Ecto neural progenitor cell (in vitro differentiated cells): ENCODE data around the gene KRTAP5-5.
A peak's percentile ranks its signal among the peaks of the same experiment; 100 is the strongest.
"Not testable (repeated sequence)": the region's sequence is repeated elsewhere in the genome, so short reads cannot be mapped to it uniquely, and the experiment has no call there.

Source experiments
- DNase-seq: peaks from one replicate; pipeline ENCODE4 v3.0.0-alpha.2; 2018; ENCODE audit warnings: low spot score

KRTAP5-5 gene

DNA sequence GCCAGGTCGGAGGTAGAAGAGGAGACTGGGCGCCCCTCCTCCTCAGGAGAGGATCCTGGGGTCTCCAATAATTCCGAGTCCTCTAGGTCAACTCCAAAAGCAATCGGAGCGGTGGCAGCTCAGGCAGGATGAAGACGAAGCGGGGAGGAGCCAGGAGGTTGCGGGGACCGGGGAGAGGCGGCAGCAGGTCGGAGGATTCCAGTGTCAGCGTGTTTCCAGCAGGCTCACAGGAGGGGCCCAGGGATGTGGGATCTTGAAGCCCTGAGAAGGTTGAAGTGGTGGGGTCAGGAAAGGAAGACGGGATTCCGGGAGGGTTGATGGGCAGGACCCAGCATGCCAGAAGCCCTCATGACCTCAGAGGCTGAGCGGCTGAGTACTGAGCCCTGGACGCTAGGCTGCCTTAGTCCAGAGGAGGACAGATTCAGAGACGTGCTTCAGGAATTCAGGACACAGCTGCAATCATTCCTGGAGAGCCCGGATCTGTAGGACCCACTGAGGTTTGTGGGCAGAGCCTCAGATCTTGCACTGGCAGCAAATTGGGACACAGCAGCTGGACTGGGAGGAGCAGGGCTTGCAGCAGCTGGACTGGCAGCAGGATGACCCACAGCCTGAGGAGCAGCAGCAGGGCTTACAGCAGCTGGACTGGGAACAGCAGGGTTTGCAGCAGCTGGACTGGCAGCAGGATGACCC, 22.3 kb upstream of the KRTAP5-5 start:
- not testable (repeated sequence) for DNase-seq

DNA sequence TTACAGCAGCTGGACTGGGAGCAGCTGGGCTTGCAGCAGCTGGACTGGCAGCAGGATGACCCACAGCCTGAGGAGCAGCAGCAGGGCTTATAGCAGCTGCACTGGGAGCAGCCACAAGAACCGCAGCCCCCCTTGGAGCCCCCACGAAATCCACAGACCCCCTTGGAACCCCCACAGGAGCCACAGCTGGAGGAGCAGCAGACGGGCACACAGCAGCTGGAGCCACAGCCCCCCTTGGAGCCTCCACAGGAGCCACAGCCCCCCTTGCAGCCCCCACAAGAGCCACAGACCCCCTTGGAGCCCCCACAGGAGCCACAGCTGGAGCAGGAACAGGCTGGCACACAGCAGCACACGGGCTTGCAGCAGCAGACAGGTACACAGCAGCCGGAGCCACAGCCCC, 21.7 kb upstream of the KRTAP5-5 start:
- not testable (repeated sequence) for DNase-seq

DNA sequence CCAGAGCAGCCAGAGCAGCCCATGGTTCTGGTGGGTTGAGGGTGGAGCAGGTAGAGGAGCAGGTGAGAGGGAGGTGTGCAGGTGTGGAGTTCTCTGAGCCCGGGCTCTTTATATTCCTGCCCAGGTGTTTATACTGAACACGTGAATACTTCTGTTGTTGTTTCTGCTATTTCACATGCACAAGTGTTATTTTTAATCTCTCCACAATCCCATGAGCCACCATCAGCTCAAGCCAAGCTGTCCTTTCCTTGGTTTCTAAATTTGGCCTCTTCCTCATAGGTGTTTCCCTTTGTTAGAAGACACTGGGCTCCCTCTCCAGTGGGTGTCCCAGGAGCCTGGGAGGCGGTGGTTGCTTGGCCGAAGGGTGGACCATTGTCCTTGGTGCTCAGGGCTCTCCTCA, 21.2 kb upstream of the KRTAP5-5 start, which contains the start of gene KRTAP5-3:
KRTAP5-3 (minus strand) TSS at position 101 of the 400 bp plus-strand sequence; CDS start at position 23, 78 bp downstream.
- no peak for DNase-seq

DNA sequence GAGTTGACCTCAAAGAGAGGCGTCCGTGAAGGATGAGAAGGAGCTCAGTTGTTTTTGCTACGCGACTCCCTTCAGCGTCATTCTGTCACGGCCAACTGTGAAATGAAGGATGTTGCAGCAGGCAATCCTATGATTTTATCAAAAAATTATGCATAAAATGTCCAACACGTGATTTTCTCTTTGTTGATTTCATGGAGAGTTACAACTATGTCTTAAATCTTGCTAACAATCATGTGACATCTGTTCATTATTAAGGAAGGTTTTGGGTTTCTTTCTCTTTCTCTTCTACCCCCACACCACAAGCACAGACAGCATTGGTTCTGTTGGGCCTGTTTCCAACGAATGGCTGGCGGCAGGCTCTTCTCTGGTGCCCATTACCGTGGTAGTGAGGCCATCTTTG, 11.3 kb upstream of the KRTAP5-5 start:
- DNase-seq: no peak

DNA sequence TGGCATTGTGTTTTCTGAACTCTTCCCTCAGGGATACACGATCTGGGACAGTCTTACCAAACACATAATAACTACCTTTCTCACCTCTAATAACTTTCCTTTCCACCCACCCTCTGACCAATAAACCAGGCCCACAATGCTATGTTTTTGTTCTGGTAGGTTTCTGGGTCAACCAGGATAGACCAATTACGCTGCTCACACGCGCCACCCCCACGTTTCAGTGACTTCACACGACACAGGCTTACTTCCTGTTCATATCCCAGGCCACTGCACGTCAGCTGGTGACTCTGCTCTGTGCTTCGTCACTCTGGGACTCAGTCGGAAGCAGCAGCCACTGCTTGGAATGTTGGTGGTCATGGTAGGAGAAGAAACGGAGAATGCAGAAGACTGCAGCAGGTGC, 10.1 kb upstream of the KRTAP5-5 start:
- DNase-seq: no peak

DNA sequence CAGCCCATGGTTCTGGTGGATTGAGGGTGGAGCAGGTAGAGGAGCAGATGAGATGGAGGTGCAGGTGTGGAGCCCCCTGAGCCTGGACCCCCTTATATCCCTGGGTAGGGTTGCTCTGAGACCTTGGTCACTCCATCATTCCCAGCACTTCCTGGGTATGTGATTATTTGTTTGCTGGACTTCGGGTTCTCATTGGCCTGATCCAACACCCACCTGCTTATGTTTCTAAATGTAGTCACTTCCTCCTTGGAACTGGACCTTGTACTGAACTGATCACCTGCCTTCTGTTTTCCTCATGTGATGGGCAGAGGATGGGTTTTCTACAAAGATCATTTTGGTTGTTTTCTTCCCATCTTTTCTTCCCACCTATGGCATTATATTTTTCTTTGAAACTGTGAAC, 7.5 kb upstream of the KRTAP5-5 start, which contains the start of gene KRTAP5-4:
KRTAP5-4 (minus strand) TSS at position 53 of the 400 bp plus-strand sequence; CDS start at position 8, 45 bp downstream.
- no peak for DNase-seq

DNA sequence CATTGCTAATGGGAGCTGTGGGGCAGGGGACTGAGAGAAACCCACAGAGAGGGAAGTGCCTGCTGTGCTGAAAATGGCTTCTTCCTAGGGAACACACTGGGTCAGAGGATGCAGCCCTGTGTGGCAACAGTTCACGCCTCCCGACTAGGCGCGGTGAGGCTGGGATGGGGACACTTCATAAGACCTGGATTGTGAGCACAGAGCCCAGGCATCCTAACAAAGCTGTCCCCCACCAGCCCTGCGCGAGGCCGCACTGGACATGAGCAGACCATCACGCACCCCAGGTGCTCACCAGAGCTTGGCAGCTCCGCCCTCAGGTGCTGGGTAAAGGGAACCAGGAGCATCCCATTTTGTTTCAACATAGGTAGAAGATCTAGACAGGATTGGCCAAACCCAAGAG, 5.9 kb upstream of the KRTAP5-5 start:
- no peak for DNase-seq

DNA sequence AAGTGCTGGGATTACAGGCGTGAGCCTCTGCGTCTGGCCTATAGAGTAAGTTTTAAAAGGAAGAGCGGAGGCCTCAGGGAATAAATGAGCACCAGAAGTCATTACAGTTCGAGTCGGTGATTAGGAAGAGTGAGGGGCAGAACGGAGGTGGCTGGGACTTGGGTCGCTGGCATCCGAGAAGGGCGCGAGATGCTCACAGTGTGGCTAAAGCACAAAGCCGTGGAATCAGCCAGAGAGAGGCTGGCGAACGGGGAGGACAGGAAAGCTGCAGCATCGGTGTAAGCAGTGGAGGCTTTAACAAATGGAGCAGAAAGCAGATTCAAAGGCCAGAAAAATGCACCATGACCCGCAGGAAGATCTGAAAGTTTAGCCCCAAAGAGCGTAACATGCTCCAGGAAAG, 5.0 kb upstream of the KRTAP5-5 start:
- no peak for DNase-seq

DNA sequence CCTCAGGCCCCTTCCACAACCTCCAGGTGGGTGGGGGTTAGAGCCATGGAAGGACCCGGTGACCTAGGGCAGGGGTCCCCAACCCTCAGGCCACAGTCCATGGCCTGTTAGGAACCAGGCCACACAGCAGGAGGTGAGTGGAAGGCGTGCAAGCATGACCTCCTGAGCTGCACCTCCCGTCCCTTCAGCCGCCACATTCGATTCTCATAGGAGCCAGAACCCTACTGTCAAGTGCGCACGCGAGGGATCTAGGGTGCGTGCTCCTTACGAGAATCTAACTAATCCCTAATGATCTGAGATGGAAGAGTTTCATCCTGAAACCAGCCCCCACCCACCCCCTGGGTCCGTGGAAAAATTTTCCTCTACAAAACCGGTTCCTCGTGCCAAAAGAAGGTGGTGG, 4.0 kb upstream of the KRTAP5-5 start:
- DNase-seq: no peak

DNA sequence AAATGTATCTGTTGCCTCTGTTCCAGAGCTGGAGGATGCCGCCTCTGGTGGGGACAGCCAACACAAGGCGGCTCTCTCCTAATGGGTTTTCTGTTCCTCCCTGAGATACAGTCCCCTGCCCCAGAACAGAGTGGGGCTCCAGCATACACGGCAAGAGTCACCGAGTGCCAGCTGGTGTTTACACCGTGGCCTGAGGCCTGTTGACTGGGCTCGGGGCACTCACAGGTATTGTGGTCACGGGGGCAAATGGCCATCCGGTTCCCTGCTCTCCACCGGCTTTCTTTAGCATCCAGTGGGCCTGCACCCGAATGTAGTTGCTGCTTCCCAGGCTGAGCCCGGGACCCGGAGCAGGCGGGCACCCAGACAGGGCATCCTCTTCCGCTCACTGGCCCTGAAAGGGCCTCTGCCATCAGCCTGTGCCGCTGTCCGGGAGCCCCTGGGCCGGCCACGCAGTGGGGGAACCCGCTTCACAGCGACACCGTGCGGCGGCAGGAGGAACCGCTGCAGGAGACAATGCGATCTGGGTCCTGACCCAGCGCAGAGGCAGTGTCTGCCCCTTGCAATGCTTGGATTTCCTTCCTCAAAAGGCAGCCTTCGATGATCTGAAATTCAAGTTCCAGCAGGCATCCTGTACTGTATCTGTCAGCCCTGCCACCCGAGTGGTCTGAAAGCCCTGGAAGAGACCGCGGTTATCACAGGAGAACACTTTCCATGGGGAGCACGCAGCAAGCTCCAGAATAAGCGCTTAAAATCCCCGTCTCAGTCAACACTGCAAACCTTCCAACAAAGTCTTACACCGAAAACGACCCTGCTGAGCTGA, 859 bp upstream of the KRTAP5-5 start:
- peak; percentile 85 for DNase-seq

DNA sequence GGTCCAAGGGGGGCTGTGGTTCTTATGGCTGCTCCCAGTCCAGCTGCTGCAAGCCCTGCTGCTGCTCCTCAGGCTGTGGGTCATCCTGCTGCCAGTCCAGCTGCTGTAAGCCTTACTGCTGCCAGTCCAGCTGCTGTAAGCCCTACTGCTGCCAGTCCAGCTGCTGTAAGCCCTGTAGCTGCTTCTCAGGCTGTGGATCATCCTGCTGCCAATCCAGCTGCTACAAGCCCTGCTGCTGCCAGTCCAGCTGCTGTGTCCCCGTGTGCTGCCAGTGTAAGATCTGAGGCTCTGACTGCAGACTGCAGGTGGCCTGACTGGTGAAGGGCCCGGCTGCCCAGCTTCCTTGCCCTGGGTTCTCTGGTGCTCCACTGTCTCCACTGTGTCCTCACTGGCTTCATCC, 696 bp downstream of the KRTAP5-5 start:
- DNase-seq: no peak

DNA sequence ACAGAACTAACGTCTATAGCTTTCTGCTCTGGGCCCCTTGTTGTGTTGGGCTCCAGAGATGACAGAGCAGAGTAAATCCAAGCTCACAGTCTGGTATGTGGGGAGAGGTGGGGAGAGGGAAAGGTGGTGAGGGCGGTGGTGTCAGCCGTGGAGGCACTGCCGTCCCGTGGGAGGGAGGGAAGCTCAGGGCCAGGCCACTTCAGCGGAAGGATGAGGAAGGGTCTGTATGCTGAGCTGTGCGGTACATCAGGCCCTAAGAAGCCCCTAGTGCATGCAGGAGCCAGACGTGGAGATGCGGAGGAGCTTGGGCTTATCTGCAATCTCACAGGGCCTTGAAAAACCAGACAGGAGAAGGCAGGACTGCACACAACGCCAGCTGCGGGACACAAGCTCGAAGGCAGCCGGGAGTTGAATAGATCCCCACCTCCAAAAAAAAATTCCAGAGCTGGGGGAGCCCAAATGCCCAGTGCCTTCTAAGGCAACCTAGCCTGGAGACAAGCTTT, 1.5 kb downstream of the KRTAP5-5 start:
- DNase-seq: no peak

DNA sequence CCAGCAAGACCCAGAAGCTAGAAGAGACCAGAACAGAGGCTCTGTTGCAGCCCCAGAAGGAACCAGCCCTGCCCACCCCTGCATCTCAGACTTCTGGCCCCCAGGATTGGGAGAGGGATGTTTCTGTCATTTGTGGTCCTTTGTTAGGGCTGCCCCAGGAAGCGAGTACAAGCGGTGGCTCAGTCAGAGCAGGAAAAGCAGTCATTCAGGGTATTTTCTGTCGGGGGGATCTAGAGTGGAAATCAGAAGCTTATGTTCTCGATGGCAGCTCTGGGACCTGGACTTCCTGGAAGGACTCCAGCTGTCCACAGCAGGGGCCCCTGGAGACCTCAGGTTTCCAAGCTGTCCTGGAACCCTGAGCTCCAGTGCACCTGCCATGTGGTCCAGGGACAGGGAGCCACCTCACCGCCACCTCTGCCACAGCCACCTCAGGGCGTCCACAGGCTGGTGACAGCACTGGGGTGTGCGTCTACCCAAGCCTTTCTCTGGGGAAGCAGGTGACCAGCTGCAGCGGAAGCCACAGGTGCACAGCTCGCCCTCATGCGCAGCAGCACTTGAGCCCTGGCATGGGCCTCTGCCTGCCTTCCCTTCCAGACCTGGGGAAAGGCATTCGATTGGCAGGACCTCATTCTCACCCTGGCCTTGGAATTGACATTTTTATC, 2.6 kb downstream of the KRTAP5-5 start:
- DNase-seq: no peak

DNA sequence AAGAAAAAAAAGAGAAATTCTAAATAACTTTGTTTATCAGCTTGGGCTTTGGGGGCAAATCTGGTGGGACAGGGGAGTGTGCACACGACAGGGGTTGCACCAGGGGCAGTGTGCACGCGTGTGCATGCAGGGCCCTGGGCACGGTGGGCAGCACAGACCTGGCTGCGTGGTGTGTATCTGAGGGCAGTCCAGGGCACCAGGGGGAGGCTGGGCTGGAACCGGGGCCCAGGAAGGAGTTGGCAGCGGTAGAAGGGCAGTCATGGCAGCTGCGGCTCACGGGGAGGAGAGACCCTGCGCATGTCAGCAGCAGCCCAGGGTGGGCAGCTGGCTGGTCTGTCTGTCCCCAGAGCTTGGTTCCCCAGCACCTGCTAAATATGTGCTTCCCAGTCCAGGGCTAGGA, 4.3 kb downstream of the KRTAP5-5 start:
- no peak for DNase-seq

DNA sequence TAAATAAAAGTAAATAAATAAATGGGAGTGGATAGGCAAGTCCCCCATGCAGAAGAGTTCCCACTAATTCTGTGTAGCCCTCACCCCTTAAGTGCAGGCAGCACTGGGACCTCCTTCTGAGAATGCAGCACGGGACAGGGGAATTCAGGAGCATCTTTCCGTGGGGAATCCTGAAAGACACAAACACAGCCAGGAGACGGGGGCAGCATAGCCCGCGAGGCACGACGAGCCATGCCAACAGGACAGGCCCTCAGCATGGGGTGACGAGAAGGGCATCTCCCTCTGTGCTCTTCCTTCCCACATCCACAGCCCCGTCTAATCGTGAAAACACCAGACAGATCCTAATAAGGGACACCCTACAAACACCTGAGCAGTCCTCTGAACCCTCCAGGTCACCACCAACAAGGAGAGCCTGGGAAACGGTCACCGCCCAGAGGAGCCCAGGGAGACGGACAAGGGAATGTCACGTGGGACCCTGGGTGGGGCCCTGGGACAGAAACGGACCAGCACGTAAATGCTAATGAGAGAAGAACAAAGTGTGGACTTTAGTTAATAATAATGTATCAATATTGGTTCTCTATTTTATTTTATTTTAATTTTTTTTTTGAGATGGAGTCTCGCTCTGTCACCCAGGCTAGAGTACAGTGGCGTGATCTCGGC, 6.8 kb downstream of the KRTAP5-5 start:
- DNase-seq: no peak

DNA sequence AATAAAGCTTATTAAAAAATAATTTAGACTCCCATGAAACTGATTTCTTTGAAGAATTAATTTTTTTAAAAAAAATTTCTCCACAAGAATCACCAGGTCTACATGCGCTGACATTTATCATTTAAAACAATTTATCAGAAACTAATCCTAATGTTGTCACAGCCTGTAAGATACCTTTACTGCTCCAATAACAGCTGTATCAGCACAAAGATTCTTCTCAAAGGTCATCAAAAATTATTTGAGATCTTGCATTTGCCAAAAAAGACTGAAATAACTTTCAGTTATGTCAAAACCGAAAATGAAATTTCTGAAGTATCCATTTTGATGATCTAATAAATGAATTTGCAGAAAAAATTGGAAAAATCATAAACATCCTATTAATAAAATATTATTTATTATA, 8.1 kb downstream of the KRTAP5-5 start:
- DNase-seq: no peak

DNA sequence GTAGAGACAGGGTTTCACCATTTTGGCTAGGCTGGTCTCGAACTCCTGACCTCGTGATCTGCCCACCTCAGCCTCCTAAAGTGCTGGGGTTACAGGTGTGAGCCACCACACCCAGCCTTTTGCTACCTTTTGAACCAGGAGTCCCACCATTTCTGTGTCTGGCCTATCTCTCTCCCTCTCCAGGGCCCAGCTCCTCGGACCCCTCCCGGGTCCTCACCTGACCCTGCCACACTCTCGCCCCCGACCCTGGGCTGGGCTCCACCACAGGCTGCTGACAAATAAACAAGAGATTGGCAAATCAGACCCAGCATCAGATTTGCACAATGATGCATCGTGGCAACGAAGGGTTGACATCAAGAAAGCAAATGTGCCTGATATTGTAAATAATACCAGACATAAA, 8.8 kb downstream of the KRTAP5-5 start:
- no peak for DNase-seq

DNA sequence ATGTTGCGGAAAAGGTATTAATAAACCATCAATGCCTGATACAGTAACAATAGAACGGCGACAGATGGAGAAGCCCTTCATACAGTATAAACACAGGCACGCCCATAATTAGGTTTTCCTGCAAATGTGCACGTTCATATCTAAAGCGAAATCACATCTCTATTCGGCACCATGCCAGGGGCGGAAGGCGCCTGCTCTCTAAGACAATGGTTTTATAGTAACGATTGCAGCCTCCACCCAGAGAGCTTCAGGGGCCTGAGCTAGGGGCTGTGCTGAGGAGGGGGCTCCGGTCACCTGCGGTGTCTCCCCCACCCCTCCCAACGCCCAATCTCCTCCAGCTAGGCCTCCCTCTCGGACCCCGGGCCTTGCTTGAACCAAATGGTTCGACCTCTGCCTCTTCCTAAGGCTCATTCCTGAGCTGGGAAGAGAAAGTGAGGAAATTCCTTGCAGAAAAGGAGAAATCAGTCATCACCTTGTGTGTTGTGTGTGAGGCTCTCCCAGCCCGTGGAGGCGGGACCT, 9.6 kb downstream of the KRTAP5-5 start:
- no peak for DNase-seq

DNA sequence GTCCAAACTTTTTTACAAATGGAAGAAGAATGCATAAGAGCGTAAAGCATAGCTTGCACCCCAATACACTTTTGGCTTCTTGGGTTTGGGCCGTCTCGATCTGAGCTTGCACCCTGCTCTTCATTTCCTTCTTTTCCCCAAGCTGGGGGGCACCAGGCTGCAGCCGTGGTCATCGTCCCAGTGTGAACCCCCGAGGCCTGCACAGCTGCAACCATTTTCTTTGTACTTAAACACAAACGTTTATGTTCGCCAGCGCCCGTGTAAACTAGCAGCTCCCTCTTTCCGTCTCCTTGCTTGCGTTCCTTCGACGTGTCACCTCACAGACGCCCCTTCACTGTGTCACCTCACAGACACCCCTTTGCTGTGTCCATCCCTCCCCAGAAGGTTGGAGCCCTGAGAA, 10.1 kb downstream of the KRTAP5-5 start:
- no peak for DNase-seq

DNA sequence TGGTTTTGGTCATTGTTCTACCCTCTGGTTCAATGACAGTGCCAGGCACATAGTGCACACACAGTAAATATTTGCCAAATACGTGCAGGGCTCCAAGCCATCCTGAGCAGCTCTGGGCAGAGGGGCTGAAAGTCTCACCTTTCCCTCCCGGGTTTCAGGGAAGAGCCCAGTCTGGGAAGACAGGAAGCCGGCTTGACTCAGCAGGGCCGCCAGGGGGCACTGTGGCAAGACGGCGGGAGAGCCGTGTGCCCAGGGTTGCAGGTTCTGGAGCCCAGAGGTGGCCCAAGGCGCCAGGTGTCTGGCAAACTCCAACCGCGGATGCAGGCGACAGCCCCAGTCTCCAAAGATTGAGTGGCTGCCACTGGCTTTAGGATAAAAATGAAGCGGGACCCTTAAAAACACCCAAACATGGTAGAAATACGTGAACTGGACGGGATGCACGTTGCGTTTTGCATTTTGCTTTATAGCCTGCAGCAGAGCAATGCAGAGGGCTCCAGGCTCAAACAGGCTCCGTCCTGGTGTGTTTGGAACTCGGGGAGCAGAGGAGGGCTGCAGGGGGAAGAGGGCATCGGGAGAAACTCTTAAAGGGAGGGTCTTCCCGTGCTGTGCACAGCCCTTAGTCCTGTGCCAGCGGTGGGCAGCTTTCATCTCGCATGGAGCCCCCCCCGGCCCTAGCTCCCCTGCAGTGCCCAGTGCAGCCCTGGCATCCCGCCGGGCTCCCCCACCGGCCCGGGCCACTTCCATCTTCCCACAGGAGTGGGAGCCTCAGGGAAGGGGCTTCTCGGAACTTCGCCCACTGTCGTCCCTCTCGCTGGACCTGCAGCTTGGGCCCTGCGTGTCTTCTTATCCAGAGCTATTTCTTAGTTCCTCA, 10.7 kb downstream of the KRTAP5-5 start:
- DNase-seq: peak; percentile 80

DNA sequence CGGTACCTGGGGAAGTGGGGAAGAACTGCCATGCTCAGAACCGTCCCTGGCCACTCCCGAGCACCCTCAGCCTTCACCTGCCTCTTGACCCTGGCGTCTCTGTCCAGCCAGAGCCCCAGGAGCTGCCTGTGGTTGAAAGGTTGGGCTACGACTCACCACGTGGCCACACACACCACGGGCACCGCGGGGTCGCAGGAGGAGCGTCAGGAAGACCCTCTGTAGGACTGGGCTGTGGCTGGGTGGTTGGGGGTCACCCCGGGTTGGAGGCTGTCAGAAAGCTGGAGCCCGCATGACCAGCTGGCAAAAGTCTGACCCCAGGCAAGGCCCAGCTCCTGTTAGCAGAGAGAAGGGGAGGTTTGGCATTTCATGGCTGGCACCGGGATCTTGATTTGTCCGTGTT, 11.5 kb downstream of the KRTAP5-5 start:
- no peak for DNase-seq
